Neural cell (in vitro differentiated cells): ENCODE measurements around the gene TOPORS. TPM values are rescaled to one million over a fixed set of nuclear protein-coding genes. Genes with fewer than 3 reads are reported as not detected.

Experiments used
- H2AFZ ChIP-seq: fragments of 200-600, 300-800 bp; sonication (generic), shearing (Covaris generic); 2 replicates; pipeline ENCODE4 v1.6.0; 2014; ENCODE audit warnings: low read depth, mild to moderate bottlenecking, antibody characterized with exemption, low read length, moderate library complexity
- H3F3A ChIP-seq: fragments of 200-600 bp; shearing (Covaris generic); 2 replicates; pipeline ENCODE4 v1.6.1; 2016; ENCODE audit warnings: mild to moderate bottlenecking, moderate library complexity, mixed read lengths, antibody characterized with exemption, low read length; ENCODE audit not compliant: insufficient read depth, poor library complexity, severe bottlenecking
- H3K27ac ChIP-seq: fragments of 200-600, 300-800 bp; sonication (generic), shearing (Covaris generic); 2 replicates; pipeline ENCODE4 v1.5.1; 2014; ENCODE audit warnings: mild to moderate bottlenecking, low read length, moderate library complexity
- H3K27me3 ChIP-seq: fragments of 300-800, 200-600 bp; sonication (generic), shearing (Covaris generic); 2 replicates; pipeline ENCODE4 v1.6.0; 2014; ENCODE audit warnings: mild to moderate bottlenecking, low read depth, low read length, moderate library complexity; ENCODE audit not compliant: insufficient read depth
- H3K36me3 ChIP-seq: fragments of 300-800, 200-600 bp; sonication (generic), shearing (Covaris generic); 2 replicates; pipeline ENCODE4 v1.5.1; 2014; ENCODE audit warnings: mild to moderate bottlenecking, antibody characterized with exemption, low read length, moderate library complexity; ENCODE audit not compliant: insufficient read depth
- H3K4me2 ChIP-seq: fragments of 300-800, 200-600 bp; sonication (generic), shearing (Covaris generic); 2 replicates; pipeline ENCODE4 v1.6.0; 2014; ENCODE audit warnings: mild to moderate bottlenecking, low read length
- H3K4me3 ChIP-seq: fragments of 300-800, 200-600 bp; sonication (generic), shearing (Covaris generic); 2 replicates; pipeline ENCODE4 v1.5.1; 2014; ENCODE audit warnings: mild to moderate bottlenecking, low read length, moderate library complexity
- H3K79me2 ChIP-seq: fragments of 200-600 bp; shearing (Covaris generic); replicated peaks from 2 replicates; pipeline ENCODE4 v1.6.0; 2014; ENCODE audit warnings: mild to moderate bottlenecking, low read length, moderate library complexity; ENCODE audit not compliant: insufficient read depth
- H3K9ac ChIP-seq: fragments of 300-800, 200-600 bp; sonication (generic), shearing (Covaris generic); 2 replicates; pipeline ENCODE4 v1.6.1; 2016; ENCODE audit warnings: mild to moderate bottlenecking, low read length, mixed read lengths
- H3K9me2 ChIP-seq: fragments of 200-600 bp; shearing (Covaris generic); 2 replicates; pipeline ENCODE4 v1.6.1; 2016; ENCODE audit warnings: mild to moderate bottlenecking, low read length, mixed read lengths; ENCODE audit not compliant: insufficient read depth
- H3K9me3 ChIP-seq: fragments of 200-600, 300-800 bp; sonication (generic), shearing (Covaris generic); 2 replicates; pipeline ENCODE4 v1.6.1; 2016; ENCODE audit warnings: mild to moderate bottlenecking, mixed run types, low read length, moderate library complexity, mixed read lengths
- H4K20me1 ChIP-seq: fragments of 200-600 bp; shearing (Covaris generic); 2 replicates; pipeline ENCODE4 v1.6.1; 2016; ENCODE audit warnings: mild to moderate bottlenecking, mixed run types; ENCODE audit not compliant: insufficient read depth
- EP300 ChIP-seq: fragments of 450-650 bp; conservative IDR thresholded peaks from 2 replicates; pipeline ENCODE4 v1.6.1; 2014; ENCODE audit warnings: antibody characterized with exemption, mild to moderate bottlenecking, moderate library complexity; ENCODE audit not compliant: poor library complexity, severe bottlenecking
- EZH2 ChIP-seq: fragments of 200-600, 300-800 bp; shearing (Covaris generic), sonication (generic); IDR thresholded peaks from 2 replicates; pipeline ENCODE4 v1.6.1; 2014; ENCODE audit warnings: antibody characterized with exemption, low read length, borderline replicate concordance, mild to moderate bottlenecking; ENCODE audit not compliant: insufficient read depth, poor library complexity, severe bottlenecking
- MXI1 ChIP-seq: fragments of 450-650 bp; conservative IDR thresholded peaks from 2 replicates; pipeline ENCODE4 v1.6.1; 2014; ENCODE audit warnings: antibody characterized with exemption, mild to moderate bottlenecking; ENCODE audit not compliant: poor library complexity, severe bottlenecking
- POLR2AphosphoS5 ChIP-seq: IDR thresholded peaks from 2 replicates; pipeline ENCODE4 v1.6.1; 2012
- RAD21 ChIP-seq: fragments of 450-650 bp; conservative IDR thresholded peaks from 2 replicates; pipeline ENCODE4 v1.6.1; 2014; ENCODE audit warnings: antibody characterized with exemption, mild to moderate bottlenecking, moderate library complexity
- SMC3 ChIP-seq: fragments of 450-650 bp; conservative IDR thresholded peaks from 2 replicates; pipeline ENCODE4 v1.6.1; 2014; ENCODE audit warnings: antibody characterized with exemption, mild to moderate bottlenecking, moderate library complexity; ENCODE audit not compliant: poor library complexity
- TAF1 ChIP-seq: IDR thresholded peaks from 2 replicates; pipeline ENCODE4 v1.6.1; 2012; ENCODE audit warnings: low read depth
- polyA plus RNA-seq: library from polyadenylated mRNA; depleted of rRNA; stranded (reverse); fragments of >200 nt; gene quantifications from 2 replicates; pipeline ENCODE4 v1.2.3, GENCODE V29; 2014
- TF ChIP-seq, protein P1 (sequence below): IDR thresholded peaks from 2 replicates; pipeline ENCODE4 v1.6.1; 2012; ENCODE audit warnings: borderline replicate concordance
- TF ChIP-seq, protein P2 (sequence below): fragments of 450-650 bp; IDR thresholded peaks from 2 replicates; pipeline ENCODE4 v1.5.1; 2014; ENCODE audit warnings: antibody characterized with exemption, mild to moderate bottlenecking, moderate library complexity; ENCODE audit not compliant: poor library complexity, severe bottlenecking

Gene TOPORS
- polyA plus RNA-seq, 1 donor from 2014 or later = 18.0 TPM

DNA sequence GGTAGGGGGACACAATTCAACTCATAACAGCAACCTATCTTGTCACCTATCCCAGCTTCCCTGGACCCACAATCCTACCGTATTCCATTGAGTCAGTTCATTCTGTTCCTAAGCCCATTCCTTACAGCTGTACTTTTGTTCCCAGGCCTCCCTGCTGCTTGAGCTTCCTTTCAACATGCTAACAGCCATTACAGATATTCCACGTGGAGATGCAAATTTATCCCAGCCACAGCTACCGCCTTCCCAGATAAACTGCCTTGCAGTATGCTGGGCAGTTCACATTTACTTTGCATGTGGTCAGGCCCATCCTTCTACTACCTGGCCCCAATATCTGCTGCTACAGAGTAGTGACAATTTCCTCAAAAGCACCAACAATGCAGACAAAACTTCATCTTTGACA is 49.4 kb downstream of the TOPORS start (continued):
- TF ChIP-seq MXI1 = no peak
- TF ChIP-seq SMC3 = no peak

DNA sequence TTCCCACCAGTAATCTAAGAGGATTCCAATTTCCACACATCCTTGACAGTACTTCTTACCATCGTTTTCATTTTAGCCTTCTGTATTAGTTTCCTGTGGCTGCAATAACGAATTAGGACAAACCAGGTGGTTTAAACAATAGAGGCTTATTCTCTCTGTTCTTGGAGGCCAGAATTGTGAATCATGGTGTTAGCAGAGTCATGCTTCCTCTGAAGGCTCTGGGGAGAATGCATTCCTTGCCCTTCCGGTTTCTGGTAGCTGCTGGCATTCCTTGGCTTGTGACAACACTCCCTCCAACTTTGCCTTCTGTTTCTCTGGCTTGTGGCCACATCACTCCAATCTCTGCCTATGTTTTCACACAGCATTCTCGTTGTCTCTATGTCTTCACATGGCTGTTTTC is 49.9 kb downstream of the TOPORS start:
- H3K4me3 ChIP-seq = no peak overlapping the region
- H3K4me2 ChIP-seq = no peak overlapping the region
- no peaks in the 10 kb centered on the region for H3K9me3 ChIP-seq
- H3K27ac ChIP-seq = no peak overlapping the region
- no peaks in the 10 kb centered on the region for H3K27me3 ChIP-seq
- no peak for TF ChIP-seq EZH2
- TF ChIP-seq, protein P1, sequence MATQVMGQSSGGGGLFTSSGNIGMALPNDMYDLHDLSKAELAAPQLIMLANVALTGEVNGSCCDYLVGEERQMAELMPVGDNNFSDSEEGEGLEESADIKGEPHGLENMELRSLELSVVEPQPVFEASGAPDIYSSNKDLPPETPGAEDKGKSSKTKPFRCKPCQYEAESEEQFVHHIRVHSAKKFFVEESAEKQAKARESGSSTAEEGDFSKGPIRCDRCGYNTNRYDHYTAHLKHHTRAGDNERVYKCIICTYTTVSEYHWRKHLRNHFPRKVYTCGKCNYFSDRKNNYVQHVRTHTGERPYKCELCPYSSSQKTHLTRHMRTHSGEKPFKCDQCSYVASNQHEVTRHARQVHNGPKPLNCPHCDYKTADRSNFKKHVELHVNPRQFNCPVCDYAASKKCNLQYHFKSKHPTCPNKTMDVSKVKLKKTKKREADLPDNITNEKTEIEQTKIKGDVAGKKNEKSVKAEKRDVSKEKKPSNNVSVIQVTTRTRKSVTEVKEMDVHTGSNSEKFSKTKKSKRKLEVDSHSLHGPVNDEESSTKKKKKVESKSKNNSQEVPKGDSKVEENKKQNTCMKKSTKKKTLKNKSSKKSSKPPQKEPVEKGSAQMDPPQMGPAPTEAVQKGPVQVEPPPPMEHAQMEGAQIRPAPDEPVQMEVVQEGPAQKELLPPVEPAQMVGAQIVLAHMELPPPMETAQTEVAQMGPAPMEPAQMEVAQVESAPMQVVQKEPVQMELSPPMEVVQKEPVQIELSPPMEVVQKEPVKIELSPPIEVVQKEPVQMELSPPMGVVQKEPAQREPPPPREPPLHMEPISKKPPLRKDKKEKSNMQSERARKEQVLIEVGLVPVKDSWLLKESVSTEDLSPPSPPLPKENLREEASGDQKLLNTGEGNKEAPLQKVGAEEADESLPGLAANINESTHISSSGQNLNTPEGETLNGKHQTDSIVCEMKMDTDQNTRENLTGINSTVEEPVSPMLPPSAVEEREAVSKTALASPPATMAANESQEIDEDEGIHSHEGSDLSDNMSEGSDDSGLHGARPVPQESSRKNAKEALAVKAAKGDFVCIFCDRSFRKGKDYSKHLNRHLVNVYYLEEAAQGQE = no peak
- no peak for TF ChIP-seq POLR2AphosphoS5
- TF ChIP-seq RAD21 = no peak
- TF ChIP-seq, protein P2, sequence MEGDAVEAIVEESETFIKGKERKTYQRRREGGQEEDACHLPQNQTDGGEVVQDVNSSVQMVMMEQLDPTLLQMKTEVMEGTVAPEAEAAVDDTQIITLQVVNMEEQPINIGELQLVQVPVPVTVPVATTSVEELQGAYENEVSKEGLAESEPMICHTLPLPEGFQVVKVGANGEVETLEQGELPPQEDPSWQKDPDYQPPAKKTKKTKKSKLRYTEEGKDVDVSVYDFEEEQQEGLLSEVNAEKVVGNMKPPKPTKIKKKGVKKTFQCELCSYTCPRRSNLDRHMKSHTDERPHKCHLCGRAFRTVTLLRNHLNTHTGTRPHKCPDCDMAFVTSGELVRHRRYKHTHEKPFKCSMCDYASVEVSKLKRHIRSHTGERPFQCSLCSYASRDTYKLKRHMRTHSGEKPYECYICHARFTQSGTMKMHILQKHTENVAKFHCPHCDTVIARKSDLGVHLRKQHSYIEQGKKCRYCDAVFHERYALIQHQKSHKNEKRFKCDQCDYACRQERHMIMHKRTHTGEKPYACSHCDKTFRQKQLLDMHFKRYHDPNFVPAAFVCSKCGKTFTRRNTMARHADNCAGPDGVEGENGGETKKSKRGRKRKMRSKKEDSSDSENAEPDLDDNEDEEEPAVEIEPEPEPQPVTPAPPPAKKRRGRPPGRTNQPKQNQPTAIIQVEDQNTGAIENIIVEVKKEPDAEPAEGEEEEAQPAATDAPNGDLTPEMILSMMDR = no peak
- no peak for TF ChIP-seq TAF1
- TF ChIP-seq EP300 = no peak
- TF ChIP-seq MXI1 = no peak
- no peak for TF ChIP-seq SMC3
- no peaks in the 10 kb centered on the region for H3K79me2 ChIP-seq
- no peak overlapping the region for H2AFZ ChIP-seq
- no peaks in the 10 kb centered on the region for H3K36me3 ChIP-seq
- H4K20me1 ChIP-seq = no peaks in the 10 kb centered on the region
- no peaks in the 10 kb centered on the region for H3K9me2 ChIP-seq
- no peak overlapping the region for H3K9ac ChIP-seq
- no peaks in the 10 kb centered on the region for H3F3A ChIP-seq

DNA sequence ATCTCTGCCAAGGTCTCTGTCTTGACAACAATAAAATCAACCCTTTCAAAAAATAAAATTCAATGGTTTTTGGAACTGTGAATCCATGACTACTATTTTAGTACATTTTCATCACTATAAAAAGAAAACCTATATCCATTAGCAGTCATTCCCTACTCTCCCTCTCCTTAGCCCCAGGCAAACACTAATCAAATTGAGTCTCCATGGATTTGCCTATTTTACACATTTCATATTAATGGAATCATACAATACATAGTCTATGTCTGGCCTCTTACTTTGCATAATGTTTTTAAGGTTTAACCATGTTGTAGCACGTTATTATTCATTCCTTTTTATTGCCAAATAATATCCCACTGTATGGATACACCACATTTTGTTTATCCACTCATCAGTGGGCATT is 50.5 kb downstream of the TOPORS start:
- no peak overlapping the region for H3K4me3 ChIP-seq
- H3K9me2 ChIP-seq = no peaks in the 10 kb centered on the region
- no peaks in the 10 kb centered on the region for H3K79me2 ChIP-seq
- TF ChIP-seq POLR2AphosphoS5 (no peak), TAF1 (no peak), EP300 (no peak), RAD21 (no peak), SMC3 (no peak), EZH2 (no peak), MXI1 (no peak)
- TF ChIP-seq, protein P2 = no peak
- TF ChIP-seq, protein P1 = no peak
- no peaks in the 10 kb centered on the region for H3K9me3 ChIP-seq
- H3K36me3 ChIP-seq = no peaks in the 10 kb centered on the region
- H3K27ac ChIP-seq = no peak overlapping the region
- H3K9ac ChIP-seq = no peak overlapping the region
- no peak overlapping the region for H3K4me2 ChIP-seq
- H3F3A ChIP-seq = no peaks in the 10 kb centered on the region
- H3K27me3 ChIP-seq = no peaks in the 10 kb centered on the region
- H4K20me1 ChIP-seq = no peaks in the 10 kb centered on the region
- H2AFZ ChIP-seq = no peak overlapping the region
